HepG2 (cell line): ENCODE measurements around the gene CCNJL. TPM values are rescaled to one million over a fixed set of nuclear protein-coding genes. Genes with fewer than 3 reads are reported as not detected.

Experiments used
- ATAC-seq: fragments of 200-7000 bp; cut with Tn5 transposase; 3 replicates; pipeline ENCODE4 v1.9.1; 2020; ENCODE audit warnings: mild to moderate bottlenecking, moderate library complexity
- BruUV-seq: library from RNA; stranded (reverse); fragments of 400-500 nt; replicated peaks from 2 replicates; lab custom pipeline; 2021; lab: Mats Ljungman, UMichigan
- CTCF ChIA-PET: fragments of 300-600 bp; formaldehyde crosslinking; extraction: SDS; loops from one replicate; lab custom pipeline; 2021; ENCODE audit warnings: low total read pairs, inconsistent platforms, low intra/inter-chr PET ratio; lab: Yijun Ruan, JAX
- POLR2A ChIA-PET: fragments of 350-600 bp; sonication (Branson Sonifier 250); formaldehyde crosslinking; loops from one replicate; lab custom pipeline; 2020; ENCODE audit warnings: antibody characterized with exemption, inconsistent platforms; lab: Yijun Ruan, JAX
- DNase-seq: peaks from one replicate; pipeline ENCODE4 v3.0.0-alpha.2; 2015; ENCODE audit warnings: low spot score
- FAIRE-seq: peaks from 3 replicates; lab custom pipeline; 2011; peaks lifted over from hg19 to GRCh38; lab: Jason Lieb, UNC
- H2AFZ ChIP-seq: one replicate; pipeline ENCODE4 v1.6.1; 2011; ENCODE audit warnings: low read length, inconsistent platforms
- H3K27ac ChIP-seq: fragments of 300-600 bp; 3 replicates; pipeline ENCODE4 v1.8.0; 2011; ENCODE audit warnings: mixed run types, mild to moderate bottlenecking, mixed read lengths, low read length, inconsistent platforms; ENCODE audit not compliant: insufficient read depth; ENCODE audit errors: extremely low read length
- H3K27me3 ChIP-seq, 2 experiments: fragments of 200-600 bp in 1 of 2; 2 replicates in 1 of 2; 3 replicates in 1 of 2; pipeline versions ENCODE4 v1.6.0 to v1.8.0; 2011; ENCODE audit warnings: low read length in 2 of 2, mild to moderate bottlenecking in 2 of 2, moderate library complexity in 2 of 2, inconsistent platforms in 1 of 2; ENCODE audit not compliant: insufficient read depth in 2 of 2, control insufficient read depth in 1 of 2
- H3K36me3 ChIP-seq, 2 experiments: fragments of 200-600 bp in 1 of 2; replicated peaks in 1 of 2; 2 replicates in 1 of 2; 3 replicates in 1 of 2; pipeline versions ENCODE4 v1.5.1 to v1.8.0; 2011; ENCODE audit warnings: low read length in 2 of 2, inconsistent platforms in 1 of 2; ENCODE audit not compliant: insufficient read depth in 2 of 2, control insufficient read depth in 1 of 2
- H3K4me1 ChIP-seq: 2 replicates; pipeline ENCODE4 v1.5.1; 2012; ENCODE audit warnings: low read length, inconsistent platforms; ENCODE audit not compliant: insufficient read depth
- H3K4me2 ChIP-seq: 2 replicates; pipeline ENCODE4 v1.6.0; 2011; ENCODE audit warnings: low read depth, low read length, inconsistent platforms
- H3K4me3 ChIP-seq, 3 experiments: fragments of 200-600 bp in 1 of 3; sonication (generic), shearing (Covaris generic) in 1 of 3; replicated peaks in 1 of 3; 2 replicates each; pipeline ENCODE4 v1.5.1; 2011 to 2016; ENCODE audit warnings: low read length in 3 of 3, inconsistent platforms in 2 of 3, low read depth in 2 of 3, mild to moderate bottlenecking in 2 of 3, control low read depth in 1 of 3, mixed read lengths in 1 of 3; ENCODE audit not compliant: insufficient read depth in 1 of 3
- H3K79me2 ChIP-seq: one replicate; pipeline ENCODE4 v1.6.1; 2011; ENCODE audit warnings: low read length, inconsistent platforms; ENCODE audit not compliant: insufficient read depth
- H3K9ac ChIP-seq: 2 replicates; pipeline ENCODE4 v1.6.0; 2011; ENCODE audit warnings: mild to moderate bottlenecking, low read depth, low read length, inconsistent platforms; ENCODE audit not compliant: insufficient read depth
- H3K9me3 ChIP-seq: 2 replicates; pipeline ENCODE4 v1.5.1; 2012; ENCODE audit warnings: mild to moderate bottlenecking, low read length
- H4K20me1 ChIP-seq: 2 replicates; pipeline ENCODE4 v1.6.0; 2011; ENCODE audit warnings: inconsistent platforms, mild to moderate bottlenecking, low read length, moderate library complexity; ENCODE audit not compliant: insufficient read depth
- MAFF ChIP-seq: IDR thresholded peaks from 2 replicates; pipeline ENCODE4 v1.6.1; 2011; ENCODE audit warnings: low read depth, low read length, improper control_type of control experiment
- PRDM15 ChIP-seq: sonication (generic); formaldehyde crosslinking; IDR thresholded peaks from 2 replicates; pipeline ENCODE4 v1.4.0; 2020; ENCODE audit warnings: missing genetic modification reagents
- SNAPC2 ChIP-seq: sonication (generic); formaldehyde crosslinking; IDR thresholded peaks from 2 replicates; pipeline ENCODE4 v1.8.1; 2022; ENCODE audit warnings: mild to moderate bottlenecking, missing genetic modification reagents
- TEAD3 ChIP-seq: optimal IDR thresholded peaks from 2 replicates; pipeline ENCODE3; 2016; ENCODE audit warnings: borderline replicate concordance
- ZNF225 ChIP-seq: sonication (generic); formaldehyde crosslinking; IDR thresholded peaks from 2 replicates; pipeline ENCODE4 v1.4.0; 2020; ENCODE audit warnings: mild to moderate bottlenecking, missing genetic modification reagents
- ZNF687 ChIP-seq: sonication (generic); formaldehyde crosslinking; IDR thresholded peaks from 2 replicates; pipeline ENCODE4 v1.5.1; 2020; ENCODE audit warnings: mild to moderate bottlenecking, missing genetic modification reagents, moderate library complexity
- WGBS: methylation state at CpG from one replicate; pipeline ENCODE4 v1.1.6; 2017; ENCODE audit warnings: low lambda C conversion rate; 5-methylcytosine and 5-hydroxymethylcytosine counted together
- in situ Hi-C: cut with HindIII; loops from 2 replicates; pipeline ENCODE4 v1.10.0; 2017; ENCODE audit warnings: low pct_unique_long_range_greater_than_20kb; ENCODE audit not compliant: extremely low pct_ligation_motif_present
- intact Hi-C: fragments of 100-400 bp; cut with micrococcal nuclease; formaldehyde crosslinking; loops from one replicate; pipeline ENCODE4 v1.10.0; 2022; ENCODE audit not compliant: unreplicated experiment
- polyA plus RNA-seq, 8 experiments: library from polyadenylated mRNA; depleted of rRNA in 3 of 8; stranded (reverse) in 7 of 8; unstranded in 1 of 8; fragments of >200 nt; fragmentation: Illumina TruSeq in 4 of 8; extraction: Trizol in 4 of 8; gene quantifications; 2 replicates each; pipeline versions ENCODE4 v1.2.1 to v1.2.3, GENCODE V29; 2011 to 2016; ENCODE audit warnings: low read depth in 4 of 8, missing spikeins in 1 of 8, mixed read lengths in 1 of 8; ENCODE audit not compliant: insufficient read depth in 1 of 8
- total RNA-seq, 5 experiments: library from RNA; depleted of rRNA; stranded (reverse); fragments of >200 nt; fragmentation: Illumina TruSeq; extraction: Trizol; gene quantifications; 2 replicates each; pipeline ENCODE4 v1.2.3, GENCODE V29; 2016; ENCODE audit warnings: low read depth in 1 of 5

CCNJL gene
- total and polyA plus RNA-seq, 2 of the 13 experiments (the other 11 are each of a cell fraction or from before 2014, with no cell fraction given) = 1.6 to 4.4 TPM

- no peaks in the 10 kb centered on the region for H3K27me3 ChIP-seq
- FAIRE-seq (no peak), DNase-seq (peak; percentile 18), ATAC-seq (peak; percentile 68)
- H2AFZ ChIP-seq = no peak overlapping the region
- H3K27ac ChIP-seq = no peak overlapping the region
- H4K20me1 ChIP-seq = no peaks in the 10 kb centered on the region
- CTCF ChIA-PET = no interaction called here
- H3K79me2 ChIP-seq = no peaks in the 10 kb centered on the region
- no peak overlapping the region; the same call in 1 of the 2 replicates for H3K9ac ChIP-seq
- peak overlapping the region in 1 of 3 experiments; percentile 7; a peak in 1 of 6 replicates for H3K4me3 ChIP-seq
- BruUV-seq = no TSS peak
- intact Hi-C loops = loop anchor here (5.0 kb wide), 1 partner anchor 55 kb away; no protein-coding TSS in a partner anchor
- no peak for TF ChIP-seq SNAPC2 (CRISPR knock-in tag)
- no peak for TF ChIP-seq TEAD3 (CRISPR knock-in tag)
- 0 out of 2 replicates have a peak, but pooled peaks have one; percentile 39 for TF ChIP-seq ZNF225 (CRISPR knock-in tag)
- TF ChIP-seq ZNF687 (CRISPR knock-in tag) = peak; percentile 27; the same call in 1 of the 2 replicates
- no peak for TF ChIP-seq MAFF
- TF ChIP-seq PRDM15 (CRISPR knock-in tag) = no peak
- no peaks in the 10 kb centered on the region for H3K9me3 ChIP-seq
- in situ Hi-C loops = no loop called here
- H3K36me3 ChIP-seq = no peaks in the 10 kb centered on the region
- peak overlapping the region; percentile 28 for H3K4me2 ChIP-seq
- 43% methylated on average over 13 of the region's 16 CpGs for WGBS
- POLR2A ChIA-PET = no interaction called here
- peaks cover 48% of the 10 kb centered on the region for H3K4me1 ChIP-seq
Measured at GRCh38 chr5:160262151-160263074, 50.0 kb downstream of the CCNJL start.
